GM23248 (cell line): Measurements from ENCODE around the gene HPD.

Experiments used
- EZH2 ChIP-seq: fragments of 200-600 bp; sonication (generic); IDR thresholded peaks from 2 replicates; pipeline ENCODE4 v1.6.1; 2018; ENCODE audit warnings: antibody characterized with exemption, mild to moderate bottlenecking; ENCODE audit not compliant: insufficient read depth, poor library complexity, severe bottlenecking
- EZH2phosphoT487 ChIP-seq: fragments of 200-600 bp; sonication (generic); IDR thresholded peaks from 2 replicates; pipeline ENCODE4 v1.6.1; 2018; ENCODE audit warnings: antibody characterized with exemption, moderate library complexity, mild to moderate bottlenecking, low read depth; ENCODE audit not compliant: insufficient read depth

GRCh38 chr12:121831571-121832245, 27.0 kb downstream of the HPD start:
- TF ChIP-seq EZH2phosphoT487 (no peak), EZH2 (no peak)
